HCT116 (cell line): Measurements from ENCODE around the gene ZNF423. TPM values are rescaled to one million over a fixed set of nuclear protein-coding genes. Genes with fewer than 3 reads are reported as not detected.

Experiments used
- ATAC-seq: fragments of 200-7000 bp; cut with Tn5 transposase; 2 replicates; pipeline ENCODE4 v1.9.1; 2020; ENCODE audit warnings: mild to moderate bottlenecking, moderate library complexity
- BruUV-seq: library from RNA; stranded (reverse); fragments of 400-500 nt; replicated peaks from 2 replicates; lab custom pipeline; 2021; lab: Mats Ljungman, UMichigan
- CTCF ChIA-PET: fragments of 300-600 bp; sonication (Branson Sonifier 250); formaldehyde crosslinking; loops from one replicate; lab custom pipeline; 2021; ENCODE audit warnings: antibody characterized with exemption; lab: Charles Lee
- POLR2A ChIA-PET: fragments of 300-600, 350-600 bp; sonication (Branson Sonifier 250); formaldehyde crosslinking; loops from one replicate; lab custom pipeline; 2021; ENCODE audit warnings: antibody characterized with exemption; lab: Charles Lee
- RAD21 ChIA-PET, 2 experiments: fragments of 300-600 bp; sonication (Branson Sonifier 250); formaldehyde crosslinking; loops; one replicate each; lab custom pipeline; 2023; ENCODE audit warnings: low total read pairs in 2 of 2; ENCODE audit not compliant: uncharacterized antibody in 2 of 2, unreplicated experiment in 2 of 2, low non-redundant PET in 1 of 2; lab: Charles Lee
- DNase-seq: peaks from one replicate; pipeline ENCODE4 v3.0.0-alpha.2; 2010; ENCODE audit warnings: low read depth, low spot score
- H2AFZ ChIP-seq: fragments of 200-600 bp; shearing (Covaris generic), sonication (generic); 2 replicates; pipeline ENCODE4 v1.6.1; 2017; ENCODE audit warnings: low read depth, mixed run types, mixed read lengths, antibody characterized with exemption, low read length; ENCODE audit not compliant: poor library complexity, severe bottlenecking
- H3K27ac ChIP-seq: 2 replicates; pipeline ENCODE4 v1.5.1; 2012; ENCODE audit warnings: low read depth, low read length
- H3K27me3 ChIP-seq: fragments of 200-600 bp; sonication (generic); 2 replicates; pipeline ENCODE4 v1.6.1; 2016; ENCODE audit warnings: mixed run types, low read length, mixed read lengths; ENCODE audit not compliant: insufficient read depth
- H3K36me3 ChIP-seq, 2 experiments: fragments of 200-500 bp in 1 of 2; fragments of 200-600 bp in 1 of 2; sonication (Bioruptor generic) in 1 of 2; sonication (generic) in 1 of 2; 2 replicates each; pipeline versions ENCODE4 v1.5.1 to v1.6.1; 2014 to 2016; ENCODE audit warnings: low read length in 2 of 2, inconsistent platforms in 1 of 2, mixed read lengths in 1 of 2, mixed run types in 1 of 2; ENCODE audit not compliant: insufficient read depth in 2 of 2, control insufficient read depth in 1 of 2
- H3K4me1 ChIP-seq, 2 experiments: fragments of 200-600 bp in 1 of 2; sonication (generic) in 1 of 2; 2 replicates each; pipeline versions ENCODE4 v1.5.1 to v1.6.1; 2012 to 2017; ENCODE audit warnings: low read length in 2 of 2, inconsistent platforms in 1 of 2, mild to moderate bottlenecking in 1 of 2, mixed read lengths in 1 of 2, mixed run types in 1 of 2, moderate library complexity in 1 of 2; ENCODE audit not compliant: insufficient read depth in 2 of 2, control insufficient read depth in 1 of 2
- H3K4me2 ChIP-seq: fragments of 200-600 bp; sonication (generic); 2 replicates; pipeline ENCODE4 v1.6.1; 2017; ENCODE audit warnings: mixed run types, low read length, mixed read lengths
- H3K4me3 ChIP-seq, 2 experiments: fragments of 200-600 bp in 1 of 2; sonication (generic) in 1 of 2; replicated peaks in 1 of 2; 2 replicates each; pipeline ENCODE4 v1.5.1; 2011 to 2016; ENCODE audit warnings: low read length in 2 of 2, control low read depth in 1 of 2, low read depth in 1 of 2, mild to moderate bottlenecking in 1 of 2, mixed read lengths in 1 of 2, mixed run types in 1 of 2
- H3K79me2 ChIP-seq: fragments of 200-600 bp; sonication (generic); 2 replicates; pipeline ENCODE4 v1.6.1; 2017; ENCODE audit warnings: mild to moderate bottlenecking, mixed run types, low read length, moderate library complexity, mixed read lengths; ENCODE audit not compliant: insufficient read depth
- H3K9ac ChIP-seq: fragments of 200-600 bp; sonication (generic); 2 replicates; pipeline ENCODE4 v1.6.1; 2016; ENCODE audit warnings: low read length, mixed read lengths
- H3K9me2 ChIP-seq: fragments of 200-600 bp; sonication (generic), shearing (Covaris generic); 2 replicates; pipeline ENCODE4 v1.6.1; 2017; ENCODE audit warnings: mixed run types, mild to moderate bottlenecking, moderate library complexity; ENCODE audit not compliant: insufficient read depth
- H3K9me3 ChIP-seq, 2 experiments: fragments of 200-500 bp in 1 of 2; fragments of 200-600 bp in 1 of 2; sonication (Bioruptor generic) in 1 of 2; sonication (generic) in 1 of 2; 2 replicates each; pipeline ENCODE4 v1.6.1; 2014 to 2017; ENCODE audit warnings: low read length in 2 of 2, mixed read lengths in 2 of 2, inconsistent platforms in 1 of 2, low read depth in 1 of 2, mild to moderate bottlenecking in 1 of 2, mixed run types in 1 of 2, moderate library complexity in 1 of 2; ENCODE audit not compliant: control insufficient read depth in 1 of 2, insufficient read depth in 1 of 2
- H4K20me1 ChIP-seq: fragments of 200-600 bp; sonication (generic), shearing (Covaris generic); 2 replicates; pipeline ENCODE4 v1.6.1; 2017; ENCODE audit warnings: mixed run types, mild to moderate bottlenecking, moderate library complexity; ENCODE audit not compliant: insufficient read depth
- ATF3 ChIP-seq: IDR thresholded peaks from 2 replicates; pipeline ENCODE4 v1.6.1; 2012
- EGR1 ChIP-seq: IDR thresholded peaks from 2 replicates; pipeline ENCODE4 v1.6.1; 2012; ENCODE audit warnings: low read depth
- ELF1 ChIP-seq: IDR thresholded peaks from 2 replicates; pipeline ENCODE4 v1.6.1; 2012; ENCODE audit warnings: low read depth, borderline replicate concordance
- EZH2 ChIP-seq: fragments of 200-600 bp; sonication (generic); IDR thresholded peaks from 2 replicates; pipeline ENCODE4 v1.6.1; 2017; ENCODE audit warnings: antibody characterized with exemption, mixed run types
- EZH2phosphoT487 ChIP-seq: fragments of 200-600 bp; IDR thresholded peaks from 2 replicates; pipeline ENCODE4 v1.6.1; 2018; ENCODE audit warnings: antibody characterized with exemption, borderline replicate concordance
- FOSL1 ChIP-seq: IDR thresholded peaks from 2 replicates; pipeline ENCODE4 v1.6.1; 2012; ENCODE audit warnings: low read depth
- JUND ChIP-seq: IDR thresholded peaks from 2 replicates; pipeline ENCODE4 v1.6.1; 2012
- MAX ChIP-seq: IDR thresholded peaks from 2 replicates; pipeline ENCODE4 v1.6.1; 2012
- POLR2A ChIP-seq: IDR thresholded peaks from 2 replicates; pipeline ENCODE4 v1.7.0; 2011; ENCODE audit warnings: borderline replicate concordance; ENCODE audit not compliant: insufficient read depth, insufficient read length; ENCODE audit errors: extremely low read depth
- SIN3A ChIP-seq: IDR thresholded peaks from 2 replicates; pipeline ENCODE4 v1.6.1; 2012; ENCODE audit warnings: low read depth
- SP1 ChIP-seq: IDR thresholded peaks from 2 replicates; pipeline ENCODE4 v1.6.1; 2012; ENCODE audit warnings: low read depth
- YY1 ChIP-seq: IDR thresholded peaks from 2 replicates; pipeline ENCODE4 v1.6.1; 2011; ENCODE audit warnings: low read length, low read depth, moderate library complexity, mild to moderate bottlenecking; ENCODE audit not compliant: insufficient replicate concordance; ENCODE audit errors: extremely low read depth
- intact Hi-C: fragments of 100-400 bp; cut with micrococcal nuclease; formaldehyde crosslinking; loops from 2 replicates; pipeline ENCODE4 v1.10.0; 2022
- total RNA-seq: library from RNA; stranded (reverse); gene quantifications from one replicate; pipeline ENCODE4 v1.2.1, GENCODE V29; 2021; ENCODE audit not compliant: unreplicated experiment
- TF ChIP-seq, protein P1 (sequence below): IDR thresholded peaks from 2 replicates; pipeline ENCODE4 v1.6.1; 2012; ENCODE audit warnings: low read depth
- TF ChIP-seq, protein P2 (sequence below): IDR thresholded peaks from 2 replicates; pipeline ENCODE4 v1.6.1; 2011; ENCODE audit warnings: mild to moderate bottlenecking, low read length, moderate library complexity; ENCODE audit not compliant: insufficient replicate concordance; ENCODE audit errors: extremely low read depth

Gene ZNF423
- total RNA-seq, 1 experiment from 2014 or later: 0.22 TPM

DNA sequence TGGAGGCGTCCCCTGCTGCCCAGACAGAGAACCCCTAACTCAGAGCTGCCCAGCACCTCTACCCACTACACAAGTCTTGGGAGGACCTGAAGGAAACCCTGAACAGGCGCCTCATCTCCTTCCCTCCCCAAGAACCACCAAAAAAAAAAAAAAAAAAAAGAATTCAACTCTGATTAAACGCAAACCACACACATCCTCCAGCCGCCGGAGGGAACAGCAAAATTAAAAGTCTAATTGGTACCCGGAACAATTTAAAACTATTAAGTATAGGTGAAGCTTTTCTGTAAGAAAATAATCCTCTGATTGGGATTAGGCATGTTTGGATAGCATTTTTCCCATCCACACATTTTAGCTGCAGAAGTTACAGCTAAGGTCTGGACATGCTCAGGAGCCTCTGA lies 202.7 kb downstream of the ZNF423 start:
- H3K27me3 ChIP-seq: no peaks in the 10 kb centered on the region
- no peaks in the 10 kb centered on the region for H3K36me3 ChIP-seq
- no peaks in the 10 kb centered on the region; a peak in 1 of 4 replicates for H3K9me3 ChIP-seq
- no peak overlapping the region for H3K4me2 ChIP-seq
- TF ChIP-seq ATF3 (no peak), JUND (no peak), FOSL1 (no peak), POLR2A (no peak), YY1 (no peak), ELF1 (no peak), EGR1 (no peak), EZH2phosphoT487 (no peak), EZH2 (no peak), MAX (no peak), SP1 (no peak), SIN3A (no peak)
- TF ChIP-seq, protein P1, sequence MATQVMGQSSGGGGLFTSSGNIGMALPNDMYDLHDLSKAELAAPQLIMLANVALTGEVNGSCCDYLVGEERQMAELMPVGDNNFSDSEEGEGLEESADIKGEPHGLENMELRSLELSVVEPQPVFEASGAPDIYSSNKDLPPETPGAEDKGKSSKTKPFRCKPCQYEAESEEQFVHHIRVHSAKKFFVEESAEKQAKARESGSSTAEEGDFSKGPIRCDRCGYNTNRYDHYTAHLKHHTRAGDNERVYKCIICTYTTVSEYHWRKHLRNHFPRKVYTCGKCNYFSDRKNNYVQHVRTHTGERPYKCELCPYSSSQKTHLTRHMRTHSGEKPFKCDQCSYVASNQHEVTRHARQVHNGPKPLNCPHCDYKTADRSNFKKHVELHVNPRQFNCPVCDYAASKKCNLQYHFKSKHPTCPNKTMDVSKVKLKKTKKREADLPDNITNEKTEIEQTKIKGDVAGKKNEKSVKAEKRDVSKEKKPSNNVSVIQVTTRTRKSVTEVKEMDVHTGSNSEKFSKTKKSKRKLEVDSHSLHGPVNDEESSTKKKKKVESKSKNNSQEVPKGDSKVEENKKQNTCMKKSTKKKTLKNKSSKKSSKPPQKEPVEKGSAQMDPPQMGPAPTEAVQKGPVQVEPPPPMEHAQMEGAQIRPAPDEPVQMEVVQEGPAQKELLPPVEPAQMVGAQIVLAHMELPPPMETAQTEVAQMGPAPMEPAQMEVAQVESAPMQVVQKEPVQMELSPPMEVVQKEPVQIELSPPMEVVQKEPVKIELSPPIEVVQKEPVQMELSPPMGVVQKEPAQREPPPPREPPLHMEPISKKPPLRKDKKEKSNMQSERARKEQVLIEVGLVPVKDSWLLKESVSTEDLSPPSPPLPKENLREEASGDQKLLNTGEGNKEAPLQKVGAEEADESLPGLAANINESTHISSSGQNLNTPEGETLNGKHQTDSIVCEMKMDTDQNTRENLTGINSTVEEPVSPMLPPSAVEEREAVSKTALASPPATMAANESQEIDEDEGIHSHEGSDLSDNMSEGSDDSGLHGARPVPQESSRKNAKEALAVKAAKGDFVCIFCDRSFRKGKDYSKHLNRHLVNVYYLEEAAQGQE: no peak
- TF ChIP-seq, protein P2, sequence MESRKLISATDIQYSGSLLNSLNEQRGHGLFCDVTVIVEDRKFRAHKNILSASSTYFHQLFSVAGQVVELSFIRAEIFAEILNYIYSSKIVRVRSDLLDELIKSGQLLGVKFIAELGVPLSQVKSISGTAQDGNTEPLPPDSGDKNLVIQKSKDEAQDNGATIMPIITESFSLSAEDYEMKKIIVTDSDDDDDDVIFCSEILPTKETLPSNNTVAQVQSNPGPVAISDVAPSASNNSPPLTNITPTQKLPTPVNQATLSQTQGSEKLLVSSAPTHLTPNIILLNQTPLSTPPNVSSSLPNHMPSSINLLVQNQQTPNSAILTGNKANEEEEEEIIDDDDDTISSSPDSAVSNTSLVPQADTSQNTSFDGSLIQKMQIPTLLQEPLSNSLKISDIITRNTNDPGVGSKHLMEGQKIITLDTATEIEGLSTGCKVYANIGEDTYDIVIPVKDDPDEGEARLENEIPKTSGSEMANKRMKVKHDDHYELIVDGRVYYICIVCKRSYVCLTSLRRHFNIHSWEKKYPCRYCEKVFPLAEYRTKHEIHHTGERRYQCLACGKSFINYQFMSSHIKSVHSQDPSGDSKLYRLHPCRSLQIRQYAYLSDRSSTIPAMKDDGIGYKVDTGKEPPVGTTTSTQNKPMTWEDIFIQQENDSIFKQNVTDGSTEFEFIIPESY: no peak
- intact Hi-C loops: no loop called here
- H3K9me2 ChIP-seq: no peaks in the 10 kb centered on the region
- H4K20me1 ChIP-seq: no peaks in the 10 kb centered on the region
- no peak for DNase-seq
- no peaks in the 10 kb centered on the region for H3K79me2 ChIP-seq
- no peak overlapping the region for H3K4me3 ChIP-seq
- no peak overlapping the region for H3K9ac ChIP-seq
- no peak overlapping the region for H2AFZ ChIP-seq
- POLR2A ChIA-PET: no interaction called here
- peaks cover 0 to 8% of the 10 kb centered on the region in 2 experiments; a peak in 2 of 4 replicates for H3K4me1 ChIP-seq
- CTCF ChIA-PET: no interaction called here
- H3K27ac ChIP-seq: no peak overlapping the region
- no peak for ATAC-seq
- RAD21 ChIA-PET: no interaction called here
- BruUV-seq: no TSS peak
